BJ (cell line): ENCODE measurements around the gene PYHIN1. TPM values are rescaled to one million over a fixed set of nuclear protein-coding genes. Genes with fewer than 3 reads are reported as not detected.

Experiments used
- CTCF ChIA-PET: fragments of 350-600 bp; formaldehyde crosslinking; extraction: SDS; loops from one replicate; lab custom pipeline; 2021; ENCODE audit warnings: antibody characterized with exemption, inconsistent platforms; lab: Yijun Ruan, JAX
- POLR2A ChIA-PET: fragments of 300-600 bp; sonication (Branson Sonifier 250); formaldehyde crosslinking; extraction: SDS; loops from one replicate; lab custom pipeline; 2021; ENCODE audit warnings: antibody characterized with exemption; lab: Charles Lee
- DNase-seq: peaks from one replicate; pipeline ENCODE4 v3.0.0-alpha.2; 2011; ENCODE audit warnings: low read depth
- H3K27me3 ChIP-seq: 2 replicates; pipeline ENCODE4 v1.6.0; 2011; ENCODE audit warnings: low read length; ENCODE audit not compliant: control insufficient read depth, insufficient read depth
- H3K36me3 ChIP-seq: 2 replicates; pipeline ENCODE4 v1.5.1; 2011; ENCODE audit warnings: low read length; ENCODE audit not compliant: control insufficient read depth, insufficient read depth
- H3K4me3 ChIP-seq: 2 replicates; pipeline ENCODE4 v1.5.1; 2011; ENCODE audit warnings: low read depth, mild to moderate bottlenecking, control low read depth, low read length
- polyA plus RNA-seq: library from polyadenylated mRNA; depleted of rRNA; stranded (reverse); fragments of >200 nt; gene quantifications from 2 replicates; pipeline ENCODE4 v1.2.3, GENCODE V29; 2011
- TF ChIP-seq, protein P1 (sequence below): IDR thresholded peaks from 2 replicates; pipeline ENCODE4 v1.5.1; 2011; ENCODE audit warnings: low read depth, mild to moderate bottlenecking, control low read depth, inconsistent platforms, low read length, moderate library complexity; ENCODE audit not compliant: insufficient read depth

Gene PYHIN1
- polyA plus RNA-seq, 1 experiment: not detected

DNA sequence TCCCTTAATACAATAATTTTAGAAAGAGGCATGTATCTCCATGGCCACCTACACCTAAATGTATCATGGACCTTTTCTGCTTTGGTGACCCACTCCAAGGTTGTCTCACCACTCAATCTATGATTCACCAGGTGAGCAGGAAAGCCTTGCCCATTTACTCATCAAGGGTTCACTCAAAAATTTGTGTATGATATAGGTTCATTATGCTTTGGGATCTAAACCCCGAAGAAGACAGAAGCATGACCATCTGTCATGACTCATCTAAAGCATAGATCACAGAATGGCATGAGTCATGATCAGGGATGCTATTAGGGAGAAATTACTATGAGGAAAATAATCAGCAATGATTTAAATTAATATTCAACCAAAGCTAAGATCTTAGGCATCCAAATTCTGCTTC, 38.5 kb downstream of the PYHIN1 start:
- DNase-seq: no peak
- H3K36me3 ChIP-seq: no peaks in the 10 kb centered on the region
- no peak overlapping the region for H3K4me3 ChIP-seq
- TF ChIP-seq, protein P1, sequence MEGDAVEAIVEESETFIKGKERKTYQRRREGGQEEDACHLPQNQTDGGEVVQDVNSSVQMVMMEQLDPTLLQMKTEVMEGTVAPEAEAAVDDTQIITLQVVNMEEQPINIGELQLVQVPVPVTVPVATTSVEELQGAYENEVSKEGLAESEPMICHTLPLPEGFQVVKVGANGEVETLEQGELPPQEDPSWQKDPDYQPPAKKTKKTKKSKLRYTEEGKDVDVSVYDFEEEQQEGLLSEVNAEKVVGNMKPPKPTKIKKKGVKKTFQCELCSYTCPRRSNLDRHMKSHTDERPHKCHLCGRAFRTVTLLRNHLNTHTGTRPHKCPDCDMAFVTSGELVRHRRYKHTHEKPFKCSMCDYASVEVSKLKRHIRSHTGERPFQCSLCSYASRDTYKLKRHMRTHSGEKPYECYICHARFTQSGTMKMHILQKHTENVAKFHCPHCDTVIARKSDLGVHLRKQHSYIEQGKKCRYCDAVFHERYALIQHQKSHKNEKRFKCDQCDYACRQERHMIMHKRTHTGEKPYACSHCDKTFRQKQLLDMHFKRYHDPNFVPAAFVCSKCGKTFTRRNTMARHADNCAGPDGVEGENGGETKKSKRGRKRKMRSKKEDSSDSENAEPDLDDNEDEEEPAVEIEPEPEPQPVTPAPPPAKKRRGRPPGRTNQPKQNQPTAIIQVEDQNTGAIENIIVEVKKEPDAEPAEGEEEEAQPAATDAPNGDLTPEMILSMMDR: no peak
- ChIA-PET CTCF (no interaction called here), POLR2A (no interaction called here)
- H3K27me3 ChIP-seq: no peaks in the 10 kb centered on the region

DNA sequence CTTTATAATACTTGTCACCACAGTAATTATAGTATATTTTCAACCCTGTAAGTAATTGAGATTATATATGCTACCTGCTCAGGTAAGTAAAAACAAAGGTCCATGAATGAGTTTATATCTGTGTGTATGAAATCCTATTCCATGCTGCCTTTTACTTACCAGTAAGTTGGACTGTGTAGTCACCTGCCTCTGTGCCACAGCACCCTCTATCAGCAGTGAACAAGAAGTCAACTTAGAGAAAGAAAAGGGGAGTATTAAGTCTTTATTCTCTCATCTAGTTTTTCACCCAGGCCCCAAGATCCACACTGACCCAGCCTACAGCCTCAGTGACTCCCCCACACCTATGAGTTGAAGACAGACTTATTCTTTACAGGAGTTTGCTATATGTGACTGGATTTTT, 41.5 kb downstream of the PYHIN1 start:
- Histone ChIP-seq H3K4me3 (no peak overlapping the region), H3K36me3 (no peaks in the 10 kb centered on the region), H3K27me3 (no peaks in the 10 kb centered on the region)
- ChIA-PET POLR2A (no interaction called here), CTCF (no interaction called here)
- TF ChIP-seq, protein P1: no peak
- DNase-seq: no peak

DNA sequence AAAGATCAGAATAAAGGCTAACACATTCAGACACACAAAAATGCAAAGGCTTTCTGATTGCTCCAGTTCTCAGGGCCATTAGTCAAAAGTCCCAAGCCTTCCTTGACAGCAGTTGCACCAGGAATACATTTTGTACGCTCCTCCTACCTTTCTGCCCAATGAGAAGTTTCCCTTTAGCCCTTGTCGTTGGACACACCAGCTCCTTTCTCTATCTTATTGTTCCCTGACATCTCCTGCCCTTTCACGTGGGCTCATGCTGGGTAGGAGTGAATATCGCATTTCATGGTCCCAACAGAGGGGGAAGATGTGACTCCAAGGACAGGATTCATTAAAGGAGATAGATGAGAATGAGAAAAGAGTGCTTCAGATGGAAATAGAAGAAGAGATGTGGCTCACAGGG, 44.9 kb downstream of the PYHIN1 start:
- CTCF ChIA-PET: interaction anchor here (0.7 kb wide), 1 partner anchor 45 kb away, joined by 3 read pairs; no protein-coding TSS in a partner anchor
- POLR2A ChIA-PET: no interaction called here
- TF ChIP-seq, protein P1: no peak
- Histone ChIP-seq H3K36me3 (no peaks in the 10 kb centered on the region), H3K27me3 (no peaks in the 10 kb centered on the region), H3K4me3 (no peak overlapping the region)
- DNase-seq: no peak

DNA sequence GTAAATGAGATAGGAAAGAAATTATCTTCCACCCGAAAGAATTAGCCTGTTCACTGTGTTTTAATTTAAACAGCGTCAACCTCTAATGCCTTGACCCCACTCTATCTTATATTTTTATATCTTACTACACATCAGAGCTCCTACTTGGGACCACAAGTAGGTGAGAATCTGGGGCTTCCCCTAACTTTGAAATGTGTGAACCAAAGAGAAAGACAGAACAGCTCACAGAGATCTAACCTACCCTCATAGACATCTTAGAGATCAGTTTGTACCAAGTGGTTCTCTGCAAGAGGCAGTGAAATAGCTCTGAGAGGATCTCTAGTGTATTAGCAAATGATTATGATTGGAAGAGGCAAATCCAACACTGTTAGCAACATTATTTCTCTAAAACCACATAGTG, 47.4 kb downstream of the PYHIN1 start:
- Histone ChIP-seq H3K27me3 (no peaks in the 10 kb centered on the region), H3K36me3 (no peaks in the 10 kb centered on the region), H3K4me3 (no peak overlapping the region)
- ChIA-PET CTCF (interaction anchor here (2.3 kb wide), 1 partner anchor 20 kb away, joined by 10 read pairs; no protein-coding TSS in a partner anchor), POLR2A (no interaction called here)
- DNase-seq: no peak
- TF ChIP-seq, protein P1: no peak

DNA sequence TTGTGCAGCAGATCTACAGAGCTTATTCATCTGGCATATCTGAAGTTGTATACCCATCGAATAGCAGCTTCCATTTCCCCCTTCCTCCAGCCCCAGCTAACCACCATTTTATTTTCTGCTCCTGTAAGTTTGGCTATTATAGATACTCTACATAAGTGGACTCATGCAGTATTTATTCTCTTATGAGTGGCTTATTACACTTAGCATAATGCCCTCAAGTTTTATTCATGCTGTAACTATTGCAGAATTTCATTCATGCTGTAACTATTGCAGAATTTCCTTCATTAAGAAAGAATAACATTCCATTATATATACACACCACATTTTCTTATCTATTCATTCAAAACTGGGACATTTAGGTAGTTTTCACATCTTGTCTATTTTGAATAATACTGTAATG, 47.9 kb downstream of the PYHIN1 start:
- no peak for DNase-seq
- H3K4me3 ChIP-seq: no peak overlapping the region
- POLR2A ChIA-PET: no interaction called here
- no peaks in the 10 kb centered on the region for H3K36me3 ChIP-seq
- no peaks in the 10 kb centered on the region for H3K27me3 ChIP-seq
- TF ChIP-seq, protein P1: no peak
- CTCF ChIA-PET: no interaction called here
